LNCAP (cell line): ENCODE results near the gene SKI.

Experiments
- TF ChIP-seq, protein P1 (sequence below): fragments of 450-650 bp; IDR thresholded peaks from 2 replicates; pipeline ENCODE4 v1.5.1; 2017; ENCODE audit warnings: mild to moderate bottlenecking

The SKI gene

GRCh38 chr1:2195785-2196184, 32.3 kb upstream of the SKI start:
- TF ChIP-seq, protein P1, sequence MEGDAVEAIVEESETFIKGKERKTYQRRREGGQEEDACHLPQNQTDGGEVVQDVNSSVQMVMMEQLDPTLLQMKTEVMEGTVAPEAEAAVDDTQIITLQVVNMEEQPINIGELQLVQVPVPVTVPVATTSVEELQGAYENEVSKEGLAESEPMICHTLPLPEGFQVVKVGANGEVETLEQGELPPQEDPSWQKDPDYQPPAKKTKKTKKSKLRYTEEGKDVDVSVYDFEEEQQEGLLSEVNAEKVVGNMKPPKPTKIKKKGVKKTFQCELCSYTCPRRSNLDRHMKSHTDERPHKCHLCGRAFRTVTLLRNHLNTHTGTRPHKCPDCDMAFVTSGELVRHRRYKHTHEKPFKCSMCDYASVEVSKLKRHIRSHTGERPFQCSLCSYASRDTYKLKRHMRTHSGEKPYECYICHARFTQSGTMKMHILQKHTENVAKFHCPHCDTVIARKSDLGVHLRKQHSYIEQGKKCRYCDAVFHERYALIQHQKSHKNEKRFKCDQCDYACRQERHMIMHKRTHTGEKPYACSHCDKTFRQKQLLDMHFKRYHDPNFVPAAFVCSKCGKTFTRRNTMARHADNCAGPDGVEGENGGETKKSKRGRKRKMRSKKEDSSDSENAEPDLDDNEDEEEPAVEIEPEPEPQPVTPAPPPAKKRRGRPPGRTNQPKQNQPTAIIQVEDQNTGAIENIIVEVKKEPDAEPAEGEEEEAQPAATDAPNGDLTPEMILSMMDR = no peak

- TF ChIP-seq, protein P1 = no peak
Measured at GRCh38 chr1:2196901-2197638, 31.0 kb upstream of the SKI start.

GRCh38 chr1:2197707-2198165, 30.4 kb upstream of the SKI start:
- TF ChIP-seq, protein P1 = no peak

- TF ChIP-seq, protein P1 = no peak
Measured at GRCh38 chr1:2198571-2198970, 29.5 kb upstream of the SKI start.

- TF ChIP-seq, protein P1 = no peak
Measured at GRCh38 chr1:2199042-2199810, 28.9 kb upstream of the SKI start.

GRCh38 chr1:2200308-2200943, 27.7 kb upstream of the SKI start:
- TF ChIP-seq, protein P1 = no peak

DNA sequence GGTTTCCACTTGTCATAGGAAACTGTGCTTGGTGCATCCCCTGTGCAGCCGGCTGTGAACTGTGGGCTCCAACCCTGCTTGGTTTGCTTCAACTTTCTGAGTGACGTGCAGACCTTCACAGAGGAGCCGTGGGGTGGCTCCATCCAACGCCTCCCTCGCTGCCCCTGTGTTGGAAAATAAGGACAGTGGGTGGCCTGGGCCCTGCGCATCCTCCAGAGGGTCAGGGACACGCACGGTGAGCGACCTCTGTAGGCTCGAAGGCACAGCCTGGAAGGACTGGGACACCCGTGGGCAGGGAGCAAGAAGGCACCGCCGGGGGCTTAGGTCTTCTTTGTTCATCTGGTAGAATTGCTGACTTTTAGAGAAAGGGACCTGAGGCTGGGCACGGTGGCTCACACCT, 27.1 kb upstream of the SKI start:
- TF ChIP-seq, protein P1 = no peak
